ENCODE results near the gene STYXL2.

- TF ChIP-seq CTCF (IDR thresholded peaks at IDR 0.05 in 4 of 5, conservative IDR thresholded peaks at IDR 0.05 in 1 of 5) (no peak), POLR2A (IDR thresholded peaks at IDR 0.05) (no peak)
These were observed 17.7 kb upstream of the STYXL2 start for GRCh38 chr1:167076136-167076710.
